HTERT RPE-1 (cell line): ENCODE measurements around the gene CACNA2D3.

ENCODE experiments used
- in situ Hi-C: fragments of 300-500 bp; cut with MboI; formaldehyde crosslinking; loops from 4 replicates; pipeline ENCODE4 v1.14.3; 2020; ENCODE audit warnings: low sequenced_read_pairs

Gene CACNA2D3

GRCh38 chr3:54518011-54518675, 395.8 kb downstream of the CACNA2D3 start:
- in situ Hi-C loops, result no loop called here

GRCh38 chr3:54519493-54519892, 397.1 kb downstream of the CACNA2D3 start:
- in situ Hi-C loops, result no loop called here

- in situ Hi-C loops, result no loop called here
Observed at GRCh38 chr3:54520060-54520459, 397.7 kb downstream of the CACNA2D3 start.

GRCh38 chr3:54527521-54527920, 405.2 kb downstream of the CACNA2D3 start:
- in situ Hi-C loops, result no loop called here

- in situ Hi-C loops, result no loop called here
Observed at GRCh38 chr3:54527953-54528352, 405.6 kb downstream of the CACNA2D3 start.

- in situ Hi-C loops, result no loop called here
Observed at GRCh38 chr3:54528668-54529067, 406.3 kb downstream of the CACNA2D3 start.

- in situ Hi-C loops, result no loop called here
Observed at GRCh38 chr3:54530091-54530490, 407.7 kb downstream of the CACNA2D3 start.

GRCh38 chr3:54530944-54531343, 408.6 kb downstream of the CACNA2D3 start:
- in situ Hi-C loops, result no loop called here

- in situ Hi-C loops, result no loop called here
Observed at GRCh38 chr3:54531741-54532140, 409.4 kb downstream of the CACNA2D3 start.

GRCh38 chr3:54533856-54534255, 411.5 kb downstream of the CACNA2D3 start:
- in situ Hi-C loops, result no loop called here

GRCh38 chr3:54535619-54536018, 413.3 kb downstream of the CACNA2D3 start:
- in situ Hi-C loops, result no loop called here

GRCh38 chr3:54536450-54536849, 414.1 kb downstream of the CACNA2D3 start:
- in situ Hi-C loops, result no loop called here

GRCh38 chr3:54537506-54537905, 415.2 kb downstream of the CACNA2D3 start:
- in situ Hi-C loops, result no loop called here

- in situ Hi-C loops, result no loop called here
Observed at GRCh38 chr3:54538346-54538745, 416.0 kb downstream of the CACNA2D3 start.

GRCh38 chr3:54541369-54541768, 419.0 kb downstream of the CACNA2D3 start:
- in situ Hi-C loops, result no loop called here

- in situ Hi-C loops, result no loop called here
Observed at GRCh38 chr3:54543446-54543845, 421.1 kb downstream of the CACNA2D3 start.

- in situ Hi-C loops, result no loop called here
Observed at GRCh38 chr3:54547051-54547450, 424.7 kb downstream of the CACNA2D3 start.

- in situ Hi-C loops, result no loop called here
Observed at GRCh38 chr3:54547846-54548245, 425.5 kb downstream of the CACNA2D3 start.

GRCh38 chr3:54549607-54550220, 427.4 kb downstream of the CACNA2D3 start:
- in situ Hi-C loops, result no loop called here

GRCh38 chr3:54550221-54550977, 428.0 kb downstream of the CACNA2D3 start:
- in situ Hi-C loops, result no loop called here

GRCh38 chr3:54556630-54557029, 434.3 kb downstream of the CACNA2D3 start:
- in situ Hi-C loops, result no loop called here
